ENCODE measurements around the gene KCNQ1. TPM values are rescaled to one million over a fixed set of nuclear protein-coding genes. Genes with fewer than 3 reads are reported as not detected.

KCNQ1 gene
- total RNA-seq, 1 experiment from 2014 or later = 9.2 TPM

DNA sequence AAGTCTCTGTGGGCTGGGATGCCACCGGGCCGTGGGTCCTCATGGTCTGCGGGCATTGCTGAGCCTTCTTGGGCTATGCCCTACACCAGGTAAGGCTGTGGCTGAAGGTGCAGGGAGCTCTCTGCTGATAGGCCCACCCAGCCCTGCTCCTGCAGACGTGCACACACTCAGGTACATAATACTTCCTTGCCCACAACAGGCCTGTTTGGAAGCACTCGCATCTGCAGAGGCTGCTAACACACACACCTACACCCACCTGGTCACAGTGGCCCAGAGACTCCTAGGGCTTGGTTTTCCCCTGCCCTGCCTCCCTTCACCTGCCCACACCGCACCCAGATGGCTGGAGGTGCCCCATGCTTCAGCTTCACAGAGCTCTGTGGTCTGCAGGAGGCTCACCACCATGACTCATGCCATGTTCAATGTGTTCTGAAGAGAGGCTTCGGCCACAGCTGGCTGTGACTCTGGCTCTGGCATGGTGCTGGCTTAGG is 327.8 kb downstream of the KCNQ1 start:
- intact Hi-C loops (cut with micrococcal nuclease; ENCODE audit: unreplicated experiment) = no loop called here
- Mint-ChIP-seq H3K27me3 (ENCODE audit: unreplicated experiment) (peaks cover 31% of the 10 kb centered on the region), H3K4me3 (ENCODE audit: low read depth, unreplicated experiment) (no peak overlapping the region), H3K27ac (ENCODE audit: unreplicated experiment) (no peak overlapping the region), H3K9me3 (ENCODE audit: low read depth, unreplicated experiment) (no peaks in the 10 kb centered on the region), H3K36me3 (ENCODE audit: insufficient read depth, unreplicated experiment) (no peaks in the 10 kb centered on the region), H3K4me1 (ENCODE audit: low read depth, unreplicated experiment) (no peaks in the 10 kb centered on the region)
- no TSS peak for BruUV-seq (replicated peaks)
- TF ChIP-seq, protein P1, sequence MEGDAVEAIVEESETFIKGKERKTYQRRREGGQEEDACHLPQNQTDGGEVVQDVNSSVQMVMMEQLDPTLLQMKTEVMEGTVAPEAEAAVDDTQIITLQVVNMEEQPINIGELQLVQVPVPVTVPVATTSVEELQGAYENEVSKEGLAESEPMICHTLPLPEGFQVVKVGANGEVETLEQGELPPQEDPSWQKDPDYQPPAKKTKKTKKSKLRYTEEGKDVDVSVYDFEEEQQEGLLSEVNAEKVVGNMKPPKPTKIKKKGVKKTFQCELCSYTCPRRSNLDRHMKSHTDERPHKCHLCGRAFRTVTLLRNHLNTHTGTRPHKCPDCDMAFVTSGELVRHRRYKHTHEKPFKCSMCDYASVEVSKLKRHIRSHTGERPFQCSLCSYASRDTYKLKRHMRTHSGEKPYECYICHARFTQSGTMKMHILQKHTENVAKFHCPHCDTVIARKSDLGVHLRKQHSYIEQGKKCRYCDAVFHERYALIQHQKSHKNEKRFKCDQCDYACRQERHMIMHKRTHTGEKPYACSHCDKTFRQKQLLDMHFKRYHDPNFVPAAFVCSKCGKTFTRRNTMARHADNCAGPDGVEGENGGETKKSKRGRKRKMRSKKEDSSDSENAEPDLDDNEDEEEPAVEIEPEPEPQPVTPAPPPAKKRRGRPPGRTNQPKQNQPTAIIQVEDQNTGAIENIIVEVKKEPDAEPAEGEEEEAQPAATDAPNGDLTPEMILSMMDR (IDR thresholded peaks at IDR 0.05; ENCODE audit: unreplicated experiment) = no peak
- peak; percentile 24 for DNase-seq
- CTCF ChIA-PET = no interaction called here

DNA sequence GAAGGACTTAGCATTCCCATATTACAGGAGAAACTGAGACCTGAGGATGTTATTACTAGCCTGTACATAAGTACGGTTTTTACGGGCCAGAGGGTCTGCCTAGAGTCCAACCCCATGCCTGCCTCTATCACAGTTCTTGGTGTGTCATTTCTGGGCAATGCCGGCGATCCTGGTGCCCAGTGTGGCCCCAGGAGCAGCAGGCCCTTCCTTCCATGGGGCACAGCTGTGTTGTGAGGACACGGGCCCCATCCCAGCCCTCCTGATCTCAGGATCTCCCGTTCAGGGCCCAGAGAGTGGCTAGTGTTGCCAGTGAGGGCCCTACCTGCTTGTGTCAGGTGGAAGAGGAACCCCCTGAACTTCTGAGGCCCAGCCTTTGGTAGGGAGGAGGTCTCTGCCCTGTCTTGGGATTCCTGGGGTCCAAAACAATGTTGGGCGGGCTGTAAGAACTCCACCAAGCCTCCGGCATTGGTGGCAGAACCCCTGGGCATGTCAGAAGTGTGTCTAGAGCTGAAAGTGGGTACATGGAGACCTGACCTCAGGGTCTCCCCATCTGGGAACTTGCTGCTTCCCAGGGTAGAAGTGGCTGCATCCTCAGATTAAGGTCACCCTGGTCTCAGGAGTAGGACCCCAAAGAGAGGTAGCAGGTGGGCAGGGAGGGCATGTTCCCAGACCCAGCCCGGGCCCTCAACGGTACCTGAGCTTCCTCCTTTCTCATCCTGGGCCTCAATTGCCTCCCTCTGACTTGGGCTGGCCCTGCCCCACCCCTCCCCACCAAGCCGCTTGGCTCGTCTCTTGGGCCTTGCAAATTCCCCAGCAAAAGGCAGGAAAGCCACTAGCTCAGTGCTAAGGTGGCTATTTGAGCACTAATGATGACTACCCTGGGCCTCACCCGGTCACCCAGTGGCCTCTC is 329.6 kb downstream of the KCNQ1 start:
- no peak overlapping the region for H3K27ac Mint-ChIP-seq (ENCODE audit: unreplicated experiment)
- no peaks in the 10 kb centered on the region for H3K36me3 Mint-ChIP-seq (ENCODE audit: insufficient read depth, unreplicated experiment)
- peaks cover 8% of the 10 kb centered on the region for H3K4me1 Mint-ChIP-seq (ENCODE audit: low read depth, unreplicated experiment)
- TF ChIP-seq, protein P1 (IDR thresholded peaks at IDR 0.05; ENCODE audit: unreplicated experiment) = no peak
- intact Hi-C loops (cut with micrococcal nuclease; ENCODE audit: unreplicated experiment) = no loop called here
- H3K9me3 Mint-ChIP-seq (ENCODE audit: low read depth, unreplicated experiment) = no peaks in the 10 kb centered on the region
- BruUV-seq (replicated peaks) = no TSS peak
- no peak for DNase-seq
- peaks cover 17% of the 10 kb centered on the region for H3K27me3 Mint-ChIP-seq (ENCODE audit: unreplicated experiment)
- CTCF ChIA-PET = no interaction called here
- H3K4me3 Mint-ChIP-seq (ENCODE audit: low read depth, unreplicated experiment) = no peak overlapping the region

DNA sequence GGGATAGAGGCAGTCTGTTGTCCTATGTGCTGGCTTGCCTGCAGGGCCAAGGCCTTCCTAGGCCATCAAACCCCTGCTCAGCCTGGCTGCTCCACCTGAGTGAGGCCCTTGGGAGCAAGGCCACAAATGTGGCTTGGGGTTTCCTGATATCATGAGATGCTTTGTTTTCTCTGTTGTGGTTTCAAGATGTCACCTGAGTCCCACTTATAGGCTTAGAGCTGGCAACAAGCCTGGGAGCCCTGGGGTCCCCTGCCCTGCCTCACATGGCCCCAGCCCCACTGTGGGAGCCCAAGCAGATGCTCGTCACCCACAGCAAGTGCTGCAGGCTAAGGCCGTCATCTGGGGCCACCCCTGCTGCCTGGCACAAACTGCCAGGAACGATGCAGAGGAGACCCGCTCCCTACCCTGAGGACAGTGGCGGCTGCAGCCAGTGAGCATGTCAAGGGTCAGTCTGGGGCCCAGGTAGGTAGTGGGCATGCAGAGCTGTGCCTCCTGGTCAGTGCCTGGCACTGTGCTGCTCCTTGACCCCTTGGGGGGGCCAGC is 330.3 kb downstream of the KCNQ1 start:
- CTCF ChIA-PET = no interaction called here
- BruUV-seq (replicated peaks) = no TSS peak
- no peak overlapping the region for H3K27ac Mint-ChIP-seq (ENCODE audit: unreplicated experiment)
- peaks cover 8% of the 10 kb centered on the region for H3K4me1 Mint-ChIP-seq (ENCODE audit: low read depth, unreplicated experiment)
- TF ChIP-seq, protein P1 (IDR thresholded peaks at IDR 0.05; ENCODE audit: unreplicated experiment) = no peak
- H3K36me3 Mint-ChIP-seq (ENCODE audit: insufficient read depth, unreplicated experiment) = no peaks in the 10 kb centered on the region
- H3K27me3 Mint-ChIP-seq (ENCODE audit: unreplicated experiment) = peaks cover 17% of the 10 kb centered on the region
- intact Hi-C loops (cut with micrococcal nuclease; ENCODE audit: unreplicated experiment) = no loop called here
- no peaks in the 10 kb centered on the region for H3K9me3 Mint-ChIP-seq (ENCODE audit: low read depth, unreplicated experiment)
- H3K4me3 Mint-ChIP-seq (ENCODE audit: low read depth, unreplicated experiment) = no peak overlapping the region
- DNase-seq = no peak

DNA sequence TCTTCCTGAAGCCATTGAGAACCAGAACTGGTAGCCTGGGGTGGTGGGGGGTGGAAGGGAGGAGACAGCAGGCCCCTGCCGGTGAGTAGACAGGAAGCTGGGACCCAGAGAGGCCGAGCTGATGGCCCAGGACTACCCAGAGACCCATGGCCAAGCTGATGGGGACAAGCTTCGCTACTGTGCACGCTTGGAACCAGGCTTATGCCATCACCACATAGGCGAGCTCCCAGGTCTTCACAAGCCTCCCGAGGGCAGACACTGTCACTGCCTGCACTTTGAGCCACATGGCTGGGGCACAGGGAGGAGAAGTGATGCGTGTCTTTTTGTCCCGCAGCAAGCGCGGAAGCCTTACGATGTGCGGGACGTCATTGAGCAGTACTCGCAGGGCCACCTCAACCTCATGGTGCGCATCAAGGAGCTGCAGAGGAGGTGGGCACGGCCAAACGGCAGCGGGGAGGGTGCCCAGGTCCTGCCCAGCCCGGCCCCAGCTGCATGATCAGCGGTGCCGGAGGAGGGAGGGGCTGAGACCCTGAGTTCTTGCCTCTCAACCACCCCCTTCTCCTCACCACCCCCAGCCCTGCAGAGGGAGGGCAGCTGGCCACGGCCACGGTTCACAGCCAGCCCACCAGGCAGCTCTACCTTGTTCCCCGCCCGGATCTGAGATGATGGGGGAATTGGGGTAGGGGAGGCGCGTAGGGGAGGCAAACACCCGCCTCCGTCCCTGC is 331.0 kb downstream of the KCNQ1 start:
- H3K27ac Mint-ChIP-seq (ENCODE audit: unreplicated experiment) = no peak overlapping the region
- DNase-seq = no peak
- H3K27me3 Mint-ChIP-seq (ENCODE audit: unreplicated experiment) = peaks cover 17% of the 10 kb centered on the region
- intact Hi-C loops (cut with micrococcal nuclease; ENCODE audit: unreplicated experiment) = no loop called here
- H3K9me3 Mint-ChIP-seq (ENCODE audit: low read depth, unreplicated experiment) = no peaks in the 10 kb centered on the region
- CTCF ChIA-PET = no interaction called here
- peaks cover 8% of the 10 kb centered on the region for H3K4me1 Mint-ChIP-seq (ENCODE audit: low read depth, unreplicated experiment)
- no peak overlapping the region for H3K4me3 Mint-ChIP-seq (ENCODE audit: low read depth, unreplicated experiment)
- TF ChIP-seq, protein P1 (IDR thresholded peaks at IDR 0.05; ENCODE audit: unreplicated experiment) = no peak
- H3K36me3 Mint-ChIP-seq (ENCODE audit: insufficient read depth, unreplicated experiment) = no peaks in the 10 kb centered on the region
- no TSS peak for BruUV-seq (replicated peaks)

Measured in Calu3 (cell line).